OCI-LY3 (cell line): ENCODE data around the gene WNT7B.

Experiments used
- EZH2phosphoT487 ChIP-seq: fragments of 200-600 bp; shearing (Covaris generic); IDR thresholded peaks from 2 replicates; pipeline ENCODE4 v1.6.1; 2018; ENCODE audit warnings: antibody characterized with exemption, mixed run types, low read depth
- TF ChIP-seq, protein P1 (sequence below): fragments of 200-600, 300-600 bp; sonication (generic); IDR thresholded peaks from 2 replicates; pipeline ENCODE4 v1.5.1; 2014; ENCODE audit warnings: antibody characterized with exemption, low read length, low read depth

- TF ChIP-seq, protein P1, sequence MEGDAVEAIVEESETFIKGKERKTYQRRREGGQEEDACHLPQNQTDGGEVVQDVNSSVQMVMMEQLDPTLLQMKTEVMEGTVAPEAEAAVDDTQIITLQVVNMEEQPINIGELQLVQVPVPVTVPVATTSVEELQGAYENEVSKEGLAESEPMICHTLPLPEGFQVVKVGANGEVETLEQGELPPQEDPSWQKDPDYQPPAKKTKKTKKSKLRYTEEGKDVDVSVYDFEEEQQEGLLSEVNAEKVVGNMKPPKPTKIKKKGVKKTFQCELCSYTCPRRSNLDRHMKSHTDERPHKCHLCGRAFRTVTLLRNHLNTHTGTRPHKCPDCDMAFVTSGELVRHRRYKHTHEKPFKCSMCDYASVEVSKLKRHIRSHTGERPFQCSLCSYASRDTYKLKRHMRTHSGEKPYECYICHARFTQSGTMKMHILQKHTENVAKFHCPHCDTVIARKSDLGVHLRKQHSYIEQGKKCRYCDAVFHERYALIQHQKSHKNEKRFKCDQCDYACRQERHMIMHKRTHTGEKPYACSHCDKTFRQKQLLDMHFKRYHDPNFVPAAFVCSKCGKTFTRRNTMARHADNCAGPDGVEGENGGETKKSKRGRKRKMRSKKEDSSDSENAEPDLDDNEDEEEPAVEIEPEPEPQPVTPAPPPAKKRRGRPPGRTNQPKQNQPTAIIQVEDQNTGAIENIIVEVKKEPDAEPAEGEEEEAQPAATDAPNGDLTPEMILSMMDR = no peak
- TF ChIP-seq EZH2phosphoT487 = no peak
Observed at GRCh38 chr22:45927059-45927458, 49.9 kb downstream of the WNT7B start.
